UCSD-AML1 (cell line): Measurements from ENCODE around the gene NAT10.

ENCODE experiments used
- DNase-seq: peaks from one replicate; lab custom pipeline; 2025; ENCODE audit not compliant: unreplicated experiment; lab: John Stamatoyannopoulos, UW

NAT10 gene

DNA sequence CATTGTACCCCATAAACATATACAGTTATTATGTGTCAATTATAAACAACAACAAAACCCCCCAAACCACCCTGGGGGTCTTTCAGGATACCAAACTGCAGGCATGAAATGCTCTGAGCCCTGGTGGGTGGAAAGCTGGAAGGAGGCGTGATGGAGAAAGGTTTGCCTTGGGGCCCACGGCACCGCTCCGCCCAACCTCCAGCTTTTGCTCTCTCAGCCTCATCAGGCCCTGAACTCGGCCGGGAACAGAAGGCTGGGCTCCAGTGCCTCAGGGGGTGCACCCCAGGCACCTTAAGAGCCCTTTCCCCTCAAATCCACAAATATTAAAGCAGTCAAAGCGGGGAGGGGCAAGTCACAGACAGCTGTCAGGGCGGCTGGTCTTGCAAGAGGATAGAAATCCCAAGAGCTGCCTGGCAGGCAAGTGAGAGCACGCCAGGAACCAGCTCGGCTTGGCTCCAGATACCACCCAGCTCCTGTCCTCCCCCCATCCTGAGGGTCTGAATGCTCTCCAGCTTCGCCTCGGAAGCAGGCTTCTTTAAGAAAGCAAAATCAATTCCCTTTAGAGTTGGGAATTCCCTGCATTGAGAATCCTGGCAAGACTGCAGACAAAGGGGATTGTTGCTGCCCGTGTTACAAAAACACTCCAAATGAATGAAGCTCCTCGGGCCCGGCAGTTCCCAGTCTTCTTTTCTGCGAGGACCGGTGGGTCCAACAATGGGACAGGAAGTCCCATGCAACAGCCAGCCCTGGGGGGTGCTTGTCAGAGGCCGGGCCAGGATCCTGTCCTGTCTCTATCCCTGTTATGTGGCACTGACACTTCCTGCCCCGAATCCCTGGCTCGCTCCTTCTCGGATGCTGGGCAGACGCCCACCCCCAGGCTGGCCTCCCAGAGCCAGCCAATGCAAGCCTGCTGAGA, 80.8 kb downstream of the NAT10 start:
- DNase-seq = no peak

DNA sequence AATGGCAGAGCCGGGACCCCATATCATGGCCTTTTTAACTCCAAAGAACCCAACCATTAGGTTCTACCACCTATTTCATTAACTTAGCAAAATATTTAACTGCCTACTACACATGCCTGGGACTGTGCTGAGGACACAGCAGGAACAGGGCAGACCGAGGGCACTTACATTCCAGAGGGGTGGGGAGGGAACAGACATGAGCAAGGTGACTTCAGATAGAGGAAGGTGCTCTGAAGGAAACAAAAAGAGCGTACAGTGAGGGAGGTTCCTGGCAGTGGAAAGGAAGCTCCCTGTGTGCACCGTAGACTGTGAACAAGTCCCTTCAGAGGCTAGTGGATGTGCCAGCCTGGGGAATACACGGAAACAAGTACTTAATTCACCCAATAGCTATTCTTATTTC, 82.8 kb downstream of the NAT10 start:
- DNase-seq = no peak

- no peak for DNase-seq
Observed at GRCh38 chr11:34189191-34189590, 83.8 kb downstream of the NAT10 start.

DNA sequence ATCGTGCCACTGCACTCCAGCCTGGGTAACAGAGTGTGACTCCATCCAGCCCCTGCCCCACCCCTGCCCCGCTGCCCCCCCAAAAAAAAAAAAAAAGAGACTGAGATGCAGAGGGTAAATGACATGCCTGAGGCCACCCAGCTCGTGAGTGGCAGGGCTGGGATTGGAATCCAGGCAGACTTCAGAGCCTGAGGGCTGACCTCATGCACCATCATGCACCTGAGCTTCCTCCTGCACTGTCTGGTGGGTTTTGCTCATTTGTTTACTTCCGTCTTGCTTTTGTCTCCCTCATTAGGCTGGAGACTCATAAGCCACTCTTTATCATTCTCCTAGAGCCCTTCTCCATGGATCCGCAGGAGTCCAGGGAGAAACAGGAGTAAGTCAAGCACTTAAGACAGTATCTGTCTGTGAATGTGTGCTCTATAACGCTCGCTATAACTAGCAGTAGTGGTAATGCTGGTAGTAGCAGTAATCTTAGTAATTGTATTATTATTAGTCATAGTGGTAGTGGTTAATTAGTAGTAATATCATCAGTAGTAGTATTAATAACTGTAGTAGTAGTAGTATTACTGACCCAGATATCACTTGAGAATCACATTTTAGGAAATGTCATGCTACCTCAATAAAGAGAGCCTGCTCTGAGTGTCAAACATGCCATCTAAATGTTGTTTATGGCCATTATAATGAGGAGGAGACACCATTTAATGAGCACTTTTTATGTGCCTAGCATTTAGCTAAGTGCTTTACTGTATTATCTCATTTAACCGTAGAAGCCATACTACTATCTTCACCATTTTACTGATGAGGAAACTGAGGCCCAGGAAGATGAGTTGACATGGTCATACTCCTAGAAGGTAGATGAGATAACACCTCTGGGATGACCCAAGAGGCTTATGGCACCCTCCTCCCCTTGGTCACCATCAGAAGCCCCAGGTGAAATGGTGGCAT, 85.0 kb downstream of the NAT10 start:
- no peak for DNase-seq

DNA sequence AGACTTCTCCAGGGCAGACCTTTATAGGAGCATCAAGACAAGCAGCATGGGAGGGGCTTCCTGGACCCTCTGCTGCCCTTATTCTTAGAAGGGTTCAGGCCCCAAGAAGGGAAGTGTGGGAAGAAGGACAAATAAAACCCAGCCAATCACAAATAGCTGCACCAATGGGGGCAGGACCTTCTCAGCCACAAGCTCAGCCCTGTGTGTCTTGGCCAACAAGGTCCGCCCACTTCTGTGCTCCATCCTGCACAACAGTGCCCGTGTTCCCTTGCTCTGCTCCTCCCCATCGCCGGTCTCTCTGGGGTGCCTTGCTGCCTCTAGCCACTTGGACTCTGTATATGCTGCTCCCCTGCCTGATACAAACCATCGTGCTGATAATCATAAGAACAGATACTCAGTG, 86.1 kb downstream of the NAT10 start:
- DNase-seq = no peak

DNA sequence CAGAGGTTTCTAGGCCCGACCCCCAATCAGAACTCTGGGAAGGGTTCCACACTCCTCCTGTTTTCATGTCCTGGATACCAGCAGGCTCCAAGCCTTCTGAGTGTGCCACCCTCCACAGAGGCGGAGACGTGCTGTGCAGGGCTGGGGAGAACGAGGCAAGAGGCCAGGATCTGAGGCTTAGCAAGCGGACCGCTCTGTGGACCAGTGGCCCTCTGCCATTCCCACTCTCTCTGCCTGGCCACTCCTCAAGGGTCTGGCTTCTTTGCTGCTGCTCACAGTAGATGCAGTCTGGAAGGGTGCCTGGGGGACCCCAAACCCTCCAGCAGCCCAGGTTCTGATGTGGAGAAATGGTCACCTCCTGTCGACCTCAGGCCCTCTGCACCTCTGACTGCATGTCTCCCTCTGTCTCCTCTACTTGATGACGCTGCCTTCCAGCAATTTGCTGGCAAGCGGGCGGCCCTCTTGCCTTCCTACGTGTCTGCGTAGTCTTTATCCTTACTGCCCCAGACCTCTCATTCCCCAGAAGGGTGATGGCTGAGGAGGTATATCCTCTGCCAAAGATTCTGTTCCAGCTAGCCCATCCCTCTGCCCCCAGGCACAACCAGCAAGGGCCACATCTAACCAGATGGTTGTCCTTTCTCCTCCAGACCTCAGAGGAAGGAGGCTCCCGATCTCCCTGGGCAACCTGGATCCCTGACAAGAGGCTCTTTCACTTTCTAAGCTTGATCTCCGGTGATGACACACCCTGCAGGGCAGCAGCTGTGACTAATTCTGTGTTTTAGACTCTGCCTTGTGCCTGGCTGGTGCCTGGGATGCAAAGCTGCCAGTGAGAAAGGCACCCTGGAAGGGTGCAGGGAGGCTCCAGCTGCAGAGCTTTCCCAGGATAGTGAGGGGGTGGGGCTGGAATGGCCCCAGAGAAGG, 87.3 kb downstream of the NAT10 start:
- no peak for DNase-seq

DNA sequence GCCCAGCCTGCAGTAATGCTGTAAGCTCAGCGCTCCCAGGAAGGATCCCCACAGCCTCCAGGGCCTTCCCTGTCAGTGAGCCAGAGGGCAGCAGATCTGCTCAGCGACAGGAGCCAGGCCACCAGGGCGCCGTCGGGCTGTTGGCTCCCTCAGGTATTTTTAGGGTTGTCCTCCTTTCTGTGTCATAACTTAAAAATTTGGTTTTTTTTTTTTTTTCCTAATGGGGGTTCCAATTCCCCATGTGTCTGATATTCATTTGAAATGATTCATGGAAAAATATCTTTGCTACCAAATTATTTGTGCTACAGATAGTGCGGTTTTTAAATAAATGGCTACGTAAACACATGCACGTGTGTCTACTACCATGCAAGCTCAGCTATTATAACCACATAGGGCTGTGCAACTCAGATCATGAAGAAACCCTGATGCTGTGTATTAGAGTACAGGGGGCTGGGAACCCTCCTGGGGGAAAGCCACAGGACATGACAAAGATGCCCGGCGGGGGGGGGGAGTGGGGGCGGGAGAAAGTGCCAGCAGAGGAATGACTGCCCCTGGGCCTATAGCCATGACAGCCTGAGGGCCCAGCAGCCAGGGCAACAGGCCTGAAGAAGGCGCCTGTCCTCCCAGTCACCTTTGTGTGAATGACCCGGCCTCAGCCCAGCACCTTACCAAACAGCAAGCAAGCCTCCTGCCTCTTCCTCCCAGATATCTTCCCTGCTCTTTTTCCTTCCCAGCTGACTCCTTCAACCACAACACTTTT, 89.3 kb downstream of the NAT10 start:
- no peak for DNase-seq
